DMS153 treated with DMSO at 0.1 percent for 48 hours (cell line): ENCODE results near the gene VEGFB.
A peak's percentile ranks its signal among the peaks of the same experiment; 100 is the strongest.
"Not testable (repeated sequence)": the region's sequence is repeated elsewhere in the genome, so short reads cannot be mapped to it uniquely, and the experiment has no call there.

Experiments
- DNase-seq: peaks from one replicate; lab custom pipeline; 2025; ENCODE audit not compliant: unreplicated experiment; lab: John Stamatoyannopoulos, UW

Gene VEGFB

DNA sequence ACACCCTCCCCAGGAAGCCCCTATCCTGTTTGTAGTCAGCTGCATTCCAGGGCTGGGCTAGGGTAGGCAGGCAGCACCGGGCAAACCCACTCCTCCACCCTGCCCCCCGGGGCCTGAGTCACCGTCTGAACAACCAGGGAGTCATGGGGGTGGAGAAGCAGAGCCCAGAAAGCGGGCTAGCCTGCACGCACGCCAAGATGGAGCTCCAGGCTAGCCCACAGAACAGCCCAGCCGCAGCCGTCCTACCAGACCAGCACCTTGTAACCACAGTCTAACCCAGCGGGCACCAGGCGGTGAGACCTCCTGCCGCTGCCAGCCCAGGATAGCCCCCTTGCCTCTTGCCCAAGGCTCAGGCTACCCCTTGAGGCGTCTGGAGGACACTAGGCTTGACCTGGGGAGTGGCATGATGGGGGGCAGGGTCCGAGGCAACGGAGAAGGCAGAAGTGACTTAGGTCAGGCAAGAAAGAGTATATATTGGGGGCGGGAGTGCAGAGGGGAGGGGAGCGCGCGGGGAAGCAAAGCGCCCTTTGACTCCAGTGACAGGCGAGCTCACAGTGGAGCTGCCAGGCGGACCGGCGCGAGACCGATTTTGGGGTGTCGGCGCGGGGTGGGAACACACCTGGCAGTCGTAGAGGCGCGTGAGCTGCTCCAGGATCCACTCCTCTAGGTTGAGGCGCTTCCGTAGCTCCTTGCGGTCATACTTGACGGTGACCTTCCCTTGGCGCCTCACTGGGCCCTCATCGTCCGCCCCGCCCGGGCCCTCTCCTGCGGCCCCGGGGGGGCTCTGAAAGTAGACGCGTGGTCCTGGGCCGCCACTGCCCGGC lies 11.6 kb downstream of the VEGFB start:
- no peak for DNase-seq

- DNase-seq: not testable (repeated sequence)
Measured at GRCh38 chr11:64246621-64246870, 12.2 kb downstream of the VEGFB start.

- peak; percentile 72 for DNase-seq
Measured at GRCh38 chr11:64246871-64247728, 12.7 kb downstream of the VEGFB start, which contains the start of gene PPP1R14B. PPP1R14B (minus strand) TSS chr11:64246943; CDS start chr11:64246673, 270 bp downstream.

DNA sequence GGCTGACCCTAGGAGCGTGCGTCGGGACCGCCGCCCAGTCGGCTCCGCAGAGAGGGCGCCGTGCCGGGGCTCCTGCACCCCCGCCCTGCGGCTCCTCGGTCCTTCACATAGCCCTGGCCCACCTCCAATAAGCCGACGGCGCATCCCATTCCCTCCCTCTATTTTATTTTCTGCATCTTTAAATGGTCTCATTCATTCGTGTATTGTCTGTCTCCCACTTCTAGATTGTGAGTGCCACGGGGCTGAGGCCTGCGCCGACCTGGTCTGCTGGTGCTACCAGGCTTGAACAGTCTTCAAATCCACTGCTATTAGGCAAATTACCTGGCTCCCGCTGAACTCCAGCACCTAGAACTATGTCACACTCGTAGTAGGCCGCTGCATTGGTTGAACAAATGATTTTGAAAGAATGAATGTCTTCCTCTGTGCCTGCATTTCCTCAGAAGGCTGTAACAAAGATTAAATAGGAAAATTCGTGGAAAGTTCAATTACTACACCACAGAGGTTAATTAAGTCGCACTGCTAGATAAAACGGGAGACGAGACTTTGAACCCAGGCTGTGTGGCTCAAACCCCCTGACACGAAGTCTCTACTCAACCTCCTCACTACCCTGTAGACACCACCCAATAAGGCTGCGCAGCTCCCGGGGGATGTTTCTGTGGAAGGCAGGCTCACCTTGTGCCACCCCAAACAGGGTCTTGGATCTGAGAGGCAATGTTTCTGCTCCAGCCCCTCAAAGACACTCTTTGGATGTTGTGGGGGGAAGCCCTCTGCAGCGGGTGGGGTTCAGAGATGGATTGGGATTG lies 13.5 kb downstream of the VEGFB start:
- DNase-seq: no peak

- DNase-seq: no peak
Measured at GRCh38 chr11:64248578-64248977, 14.2 kb downstream of the VEGFB start.

DNA sequence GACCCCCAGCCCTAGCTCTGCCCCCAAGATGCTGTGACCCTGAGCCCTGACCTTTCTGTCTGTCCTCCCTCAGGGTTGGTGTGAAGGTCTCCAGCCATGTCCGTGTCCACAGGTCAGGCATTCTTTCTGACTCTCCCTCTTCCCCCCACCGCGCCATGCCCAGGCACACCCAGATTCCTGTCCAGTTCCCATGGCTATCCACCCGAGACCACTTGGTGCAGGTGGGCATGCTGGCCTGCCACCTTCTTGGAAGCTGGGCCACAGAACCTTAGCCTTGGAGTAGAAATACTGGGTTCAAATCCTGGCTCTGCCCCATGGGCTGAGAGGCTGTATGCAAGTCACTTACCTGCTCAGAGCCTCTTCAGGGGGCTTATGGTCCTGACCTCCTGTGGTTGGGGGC lies 14.7 kb downstream of the VEGFB start:
- no peak for DNase-seq

- DNase-seq: no peak
Measured at GRCh38 chr11:64249563-64250414, 15.4 kb downstream of the VEGFB start.

DNA sequence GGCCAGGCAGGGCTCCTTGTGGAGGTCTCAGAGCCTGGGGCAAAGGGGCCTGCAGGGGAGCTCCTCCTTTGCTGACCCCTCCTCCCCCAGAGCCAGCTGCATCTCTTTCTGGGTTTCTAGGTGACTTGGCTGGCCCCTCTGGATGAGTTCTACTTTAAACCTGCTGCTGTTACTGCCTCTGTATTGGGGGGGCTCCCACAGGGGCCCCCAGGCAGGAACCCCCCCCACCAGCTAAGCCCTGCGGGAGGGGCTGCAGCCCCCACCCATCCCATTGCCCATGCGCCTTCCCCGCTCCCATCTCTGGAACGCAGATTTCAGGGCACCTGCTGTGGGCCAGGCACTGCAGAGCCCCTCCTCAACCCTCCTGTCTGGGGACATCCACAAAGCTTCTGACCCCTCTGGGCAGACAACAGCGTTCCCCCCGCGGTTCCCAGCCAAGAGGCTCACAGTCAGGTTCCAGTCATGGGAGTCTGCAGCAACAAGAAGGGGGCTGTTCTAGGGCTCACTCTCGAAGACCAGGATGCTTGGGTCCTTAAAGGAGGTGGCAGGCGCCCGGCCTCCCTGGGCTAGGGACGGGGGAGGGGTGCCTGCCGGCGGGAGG lies 16.1 kb downstream of the VEGFB start:
- no peak for DNase-seq

DNA sequence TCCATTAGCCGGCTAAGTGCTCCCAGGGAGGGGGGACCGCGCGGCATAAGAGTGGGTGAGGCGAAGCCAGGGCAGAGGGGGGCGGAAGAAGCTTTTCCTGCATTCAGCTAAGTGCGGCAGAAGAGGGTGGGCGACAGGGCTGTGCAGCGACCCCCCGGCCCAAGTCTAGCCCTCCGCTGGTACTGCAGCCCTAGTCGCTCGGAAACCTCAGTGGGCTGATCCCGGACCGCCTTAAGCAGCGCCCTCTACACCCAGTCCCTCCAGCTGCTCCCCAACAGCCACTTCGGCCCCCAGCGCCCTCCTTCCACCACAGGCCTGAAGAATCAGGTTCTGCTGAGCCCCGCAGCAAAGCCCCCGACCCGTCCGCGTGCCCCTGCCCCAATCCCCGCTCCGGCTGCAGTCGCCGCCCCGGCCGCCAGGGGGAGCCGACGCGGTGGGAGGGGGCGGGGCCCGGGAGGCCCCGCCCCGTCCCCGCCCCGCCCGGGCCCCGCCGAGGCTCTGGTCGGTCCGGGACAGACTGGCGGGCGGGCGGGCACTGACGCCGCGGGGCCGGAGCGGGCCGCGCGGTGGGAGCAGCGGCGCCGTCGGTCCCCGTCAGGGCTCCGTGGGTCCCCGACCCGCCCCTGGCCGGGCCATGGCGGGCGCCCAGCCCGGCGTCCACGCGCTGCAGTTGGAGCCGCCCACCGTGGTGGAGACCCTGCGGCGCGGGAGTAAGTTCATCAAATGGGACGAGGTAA lies 16.8 kb downstream of the VEGFB start, which contains the start of gene PLCB3:
Gene PLCB3, plus strand, starts transcription at position 515 of the 737 bp plus-strand sequence. Its CDS starts 120 bp downstream, at position 635.
- DNase-seq: no peak

DNA sequence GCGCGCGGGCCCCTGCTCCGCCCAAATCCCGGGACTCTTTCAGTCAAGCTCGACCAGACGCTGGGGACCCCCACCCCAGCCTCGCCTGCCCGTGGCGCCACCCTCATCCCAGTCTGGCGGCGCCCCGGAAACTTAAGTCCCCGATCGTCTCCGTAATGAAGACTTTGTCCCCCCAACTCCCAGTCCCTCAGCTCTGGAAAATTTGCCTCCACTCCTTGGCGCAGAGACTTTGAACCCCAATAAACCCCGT lies 17.3 kb downstream of the VEGFB start:
- no peak for DNase-seq

DNA sequence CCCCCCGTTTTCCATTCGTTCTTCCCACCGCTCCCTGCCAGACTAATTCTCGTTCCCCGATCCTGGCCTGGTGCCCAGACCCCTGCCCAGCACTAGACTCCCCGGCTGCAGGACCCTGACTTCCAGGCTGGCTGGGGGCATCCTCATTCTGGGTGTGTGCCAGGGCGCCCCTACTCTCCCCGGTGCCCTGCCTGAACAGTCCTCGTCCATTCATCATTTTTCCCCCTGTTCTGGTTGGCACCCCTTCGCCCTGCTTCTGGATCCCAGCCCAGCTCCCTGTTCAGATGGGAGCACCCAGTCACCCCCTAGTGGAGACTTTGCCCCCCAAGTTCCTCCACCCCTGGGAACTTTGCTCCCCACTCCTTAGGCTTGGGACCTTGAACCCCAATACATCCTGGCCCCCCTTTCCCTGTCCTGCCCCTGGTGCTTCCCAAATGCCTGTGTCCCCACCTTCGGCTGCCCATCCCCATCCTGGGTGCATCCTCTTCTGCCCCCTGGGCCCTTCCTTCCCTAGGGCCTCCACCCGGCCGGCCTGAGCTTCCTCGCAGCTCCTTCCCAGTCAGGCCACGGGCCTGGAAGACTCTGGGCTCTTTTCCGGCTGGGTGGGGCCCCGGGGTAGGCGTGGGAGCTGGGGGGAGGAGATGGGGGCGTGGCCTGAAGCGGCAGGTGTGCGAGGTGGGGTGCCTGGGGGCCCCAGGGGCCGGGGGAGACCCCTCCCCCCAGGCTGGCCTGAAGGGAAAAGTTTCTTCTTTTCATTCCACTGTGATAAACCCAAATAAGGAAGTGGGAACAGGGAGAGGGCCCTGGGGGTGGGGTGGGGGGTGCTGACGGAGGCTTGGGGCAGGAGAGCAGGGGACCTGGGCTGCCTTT lies 17.9 kb downstream of the VEGFB start:
- no peak for DNase-seq

GRCh38 chr11:64253043-64253442 lies 18.7 kb downstream of the VEGFB start:
- DNase-seq: no peak

- no peak for DNase-seq
Measured at GRCh38 chr11:64253481-64253880, 19.1 kb downstream of the VEGFB start.

DNA sequence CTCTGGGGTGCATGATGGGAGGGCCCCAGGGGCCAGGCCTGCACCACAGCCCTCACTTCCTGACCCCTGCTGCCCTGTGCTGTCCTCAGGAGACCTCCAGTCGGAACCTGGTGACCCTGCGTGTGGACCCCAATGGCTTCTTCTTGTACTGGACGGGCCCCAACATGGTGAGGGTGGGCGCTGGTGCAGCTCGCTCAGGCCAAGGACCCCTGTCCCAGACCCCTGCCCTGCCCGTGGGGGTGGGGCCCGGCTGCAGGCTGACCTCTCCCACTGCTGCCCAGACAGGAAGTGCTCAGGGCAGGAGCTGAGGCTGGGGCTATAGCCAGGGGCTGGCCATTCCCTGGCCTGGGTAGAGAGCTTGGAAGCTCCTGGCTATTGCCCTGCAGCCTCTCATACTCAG lies 19.9 kb downstream of the VEGFB start:
- DNase-seq: no peak

- DNase-seq: no peak
Measured at GRCh38 chr11:64255135-64256128, 21.0 kb downstream of the VEGFB start.

DNA sequence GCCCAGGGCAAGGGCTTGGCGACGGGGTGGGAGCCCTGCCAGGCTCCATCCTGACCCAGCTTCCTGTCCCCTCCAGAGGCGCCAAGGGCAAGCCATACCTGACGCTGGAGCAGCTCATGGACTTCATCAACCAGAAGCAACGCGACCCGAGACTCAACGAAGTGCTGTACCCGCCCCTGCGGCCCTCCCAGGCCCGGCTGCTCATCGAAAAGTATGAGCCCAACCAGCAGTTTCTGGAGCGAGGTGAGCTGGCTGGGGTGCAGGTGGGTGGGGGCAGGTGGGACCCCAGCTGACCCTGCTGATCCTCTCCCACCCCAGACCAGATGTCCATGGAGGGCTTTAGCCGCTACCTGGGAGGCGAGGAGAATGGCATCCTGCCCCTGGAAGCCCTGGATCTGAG lies 21.9 kb downstream of the VEGFB start:
- no peak for DNase-seq

DNA sequence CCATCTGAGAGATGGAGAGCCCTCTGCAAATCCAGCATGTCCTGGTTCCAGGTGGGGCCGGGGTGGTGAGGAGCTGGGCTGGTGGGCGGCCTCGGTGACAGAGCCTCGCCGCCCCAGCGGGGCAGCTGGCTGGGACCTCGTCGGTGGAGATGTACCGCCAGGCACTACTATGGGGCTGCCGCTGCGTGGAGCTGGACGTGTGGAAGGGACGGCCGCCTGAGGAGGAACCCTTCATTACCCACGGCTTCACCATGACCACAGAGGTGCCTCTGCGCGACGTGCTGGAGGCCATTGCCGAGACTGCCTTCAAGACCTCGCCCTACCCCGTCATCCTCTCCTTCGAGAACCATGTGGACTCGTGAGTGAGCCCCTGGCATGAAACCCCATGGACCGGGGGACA lies 24.0 kb downstream of the VEGFB start:
- no peak for DNase-seq
